ENCODE data around the gene GLDN. TPM values are rescaled to one million over a fixed set of nuclear protein-coding genes. Genes with fewer than 3 reads are reported as not detected.

The GLDN gene
- polyA plus RNA-seq, 1 donor from 2014 or later: 0.58 TPM

DNA sequence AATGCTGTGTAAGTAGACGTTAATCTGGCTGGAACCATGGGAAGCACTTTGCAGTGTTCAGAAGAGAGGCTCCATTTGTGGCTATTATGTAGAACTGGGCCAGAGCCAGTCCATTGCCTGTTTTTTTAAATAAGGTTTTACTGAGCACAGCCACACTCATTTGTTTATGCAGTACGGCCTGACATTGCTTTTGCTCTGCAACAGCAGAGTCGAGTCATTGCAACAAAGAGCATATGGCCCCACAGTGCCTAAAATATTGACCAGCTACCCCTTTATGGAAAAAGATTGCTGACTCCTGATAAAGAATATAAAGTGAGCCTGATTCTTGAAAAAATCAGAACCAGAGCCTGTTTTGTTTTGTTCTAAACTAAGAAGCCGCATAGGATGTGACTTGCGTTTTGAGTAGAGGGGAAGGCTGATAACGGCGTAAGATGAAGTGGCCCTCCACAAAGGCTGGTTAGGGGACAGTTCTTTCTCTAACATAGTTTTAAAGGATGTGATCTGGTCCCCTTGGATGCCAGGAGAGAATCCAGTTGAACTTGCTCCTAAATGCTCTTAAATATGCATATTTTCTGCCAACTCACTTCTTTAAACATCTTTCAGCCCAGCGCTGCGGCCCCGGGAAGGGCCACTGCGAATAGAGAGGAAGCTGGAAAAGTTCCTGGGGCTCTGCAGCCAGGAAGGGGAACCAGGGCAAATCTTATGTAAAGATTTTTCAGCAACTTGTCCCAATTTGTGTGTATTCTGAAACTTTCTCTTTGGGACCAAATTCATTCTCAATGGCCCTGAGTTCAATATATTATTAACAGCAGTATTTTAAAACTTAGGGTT lies 64.5 kb downstream of the GLDN start:
- Histone ChIP-seq H3K4me2 (ENCODE audit: low read length) (no peak overlapping the region), H3K79me2 (replicated peaks; ENCODE audit: insufficient read depth, low read length) (no peaks in the 10 kb centered on the region), H3K9me2 (ENCODE audit: insufficient read depth, low read length) (no peaks in the 10 kb centered on the region), H3K27me3 (ENCODE audit: insufficient read depth, low read depth, low read length) (no peaks in the 10 kb centered on the region), H4K20me1 (ENCODE audit: insufficient read depth) (no peaks in the 10 kb centered on the region), H3K4me3 (ENCODE audit: low read length) (no peak overlapping the region), H2AFZ (ENCODE audit: low read depth, low read length) (no peak overlapping the region), H3K36me3 (ENCODE audit: insufficient read depth, low read length) (no peaks in the 10 kb centered on the region), H3K27ac (ENCODE audit: low read length) (no peak overlapping the region), H3F3A (ENCODE audit: insufficient read depth, low read length, poor library complexity, severe bottlenecking) (no peaks in the 10 kb centered on the region), H3K9me3 (ENCODE audit: low read length) (no peaks in the 10 kb centered on the region), H3K9ac (ENCODE audit: low read length) (no peak overlapping the region)
- TF ChIP-seq, protein P1, sequence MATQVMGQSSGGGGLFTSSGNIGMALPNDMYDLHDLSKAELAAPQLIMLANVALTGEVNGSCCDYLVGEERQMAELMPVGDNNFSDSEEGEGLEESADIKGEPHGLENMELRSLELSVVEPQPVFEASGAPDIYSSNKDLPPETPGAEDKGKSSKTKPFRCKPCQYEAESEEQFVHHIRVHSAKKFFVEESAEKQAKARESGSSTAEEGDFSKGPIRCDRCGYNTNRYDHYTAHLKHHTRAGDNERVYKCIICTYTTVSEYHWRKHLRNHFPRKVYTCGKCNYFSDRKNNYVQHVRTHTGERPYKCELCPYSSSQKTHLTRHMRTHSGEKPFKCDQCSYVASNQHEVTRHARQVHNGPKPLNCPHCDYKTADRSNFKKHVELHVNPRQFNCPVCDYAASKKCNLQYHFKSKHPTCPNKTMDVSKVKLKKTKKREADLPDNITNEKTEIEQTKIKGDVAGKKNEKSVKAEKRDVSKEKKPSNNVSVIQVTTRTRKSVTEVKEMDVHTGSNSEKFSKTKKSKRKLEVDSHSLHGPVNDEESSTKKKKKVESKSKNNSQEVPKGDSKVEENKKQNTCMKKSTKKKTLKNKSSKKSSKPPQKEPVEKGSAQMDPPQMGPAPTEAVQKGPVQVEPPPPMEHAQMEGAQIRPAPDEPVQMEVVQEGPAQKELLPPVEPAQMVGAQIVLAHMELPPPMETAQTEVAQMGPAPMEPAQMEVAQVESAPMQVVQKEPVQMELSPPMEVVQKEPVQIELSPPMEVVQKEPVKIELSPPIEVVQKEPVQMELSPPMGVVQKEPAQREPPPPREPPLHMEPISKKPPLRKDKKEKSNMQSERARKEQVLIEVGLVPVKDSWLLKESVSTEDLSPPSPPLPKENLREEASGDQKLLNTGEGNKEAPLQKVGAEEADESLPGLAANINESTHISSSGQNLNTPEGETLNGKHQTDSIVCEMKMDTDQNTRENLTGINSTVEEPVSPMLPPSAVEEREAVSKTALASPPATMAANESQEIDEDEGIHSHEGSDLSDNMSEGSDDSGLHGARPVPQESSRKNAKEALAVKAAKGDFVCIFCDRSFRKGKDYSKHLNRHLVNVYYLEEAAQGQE (IDR thresholded peaks at IDR 0.05; ENCODE audit: borderline replicate concordance): no peak
- TF ChIP-seq POLR2AphosphoS5 (IDR thresholded peaks at IDR 0.05) (no peak), RAD21 (conservative IDR thresholded peaks at IDR 0.05) (no peak), EZH2 (IDR thresholded peaks at IDR 0.05; ENCODE audit: borderline replicate concordance, insufficient read depth, low read length, poor library complexity, severe bottlenecking) (no peak), TAF1 (IDR thresholded peaks at IDR 0.05; ENCODE audit: low read depth) (no peak), EP300 (conservative IDR thresholded peaks at IDR 0.05; ENCODE audit: poor library complexity, severe bottlenecking) (no peak), MXI1 (conservative IDR thresholded peaks at IDR 0.05; ENCODE audit: poor library complexity, severe bottlenecking) (no peak), SMC3 (conservative IDR thresholded peaks at IDR 0.05; ENCODE audit: poor library complexity) (no peak)
- TF ChIP-seq, protein P2, sequence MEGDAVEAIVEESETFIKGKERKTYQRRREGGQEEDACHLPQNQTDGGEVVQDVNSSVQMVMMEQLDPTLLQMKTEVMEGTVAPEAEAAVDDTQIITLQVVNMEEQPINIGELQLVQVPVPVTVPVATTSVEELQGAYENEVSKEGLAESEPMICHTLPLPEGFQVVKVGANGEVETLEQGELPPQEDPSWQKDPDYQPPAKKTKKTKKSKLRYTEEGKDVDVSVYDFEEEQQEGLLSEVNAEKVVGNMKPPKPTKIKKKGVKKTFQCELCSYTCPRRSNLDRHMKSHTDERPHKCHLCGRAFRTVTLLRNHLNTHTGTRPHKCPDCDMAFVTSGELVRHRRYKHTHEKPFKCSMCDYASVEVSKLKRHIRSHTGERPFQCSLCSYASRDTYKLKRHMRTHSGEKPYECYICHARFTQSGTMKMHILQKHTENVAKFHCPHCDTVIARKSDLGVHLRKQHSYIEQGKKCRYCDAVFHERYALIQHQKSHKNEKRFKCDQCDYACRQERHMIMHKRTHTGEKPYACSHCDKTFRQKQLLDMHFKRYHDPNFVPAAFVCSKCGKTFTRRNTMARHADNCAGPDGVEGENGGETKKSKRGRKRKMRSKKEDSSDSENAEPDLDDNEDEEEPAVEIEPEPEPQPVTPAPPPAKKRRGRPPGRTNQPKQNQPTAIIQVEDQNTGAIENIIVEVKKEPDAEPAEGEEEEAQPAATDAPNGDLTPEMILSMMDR (IDR thresholded peaks at IDR 0.05; ENCODE audit: poor library complexity, severe bottlenecking): no peak

DNA sequence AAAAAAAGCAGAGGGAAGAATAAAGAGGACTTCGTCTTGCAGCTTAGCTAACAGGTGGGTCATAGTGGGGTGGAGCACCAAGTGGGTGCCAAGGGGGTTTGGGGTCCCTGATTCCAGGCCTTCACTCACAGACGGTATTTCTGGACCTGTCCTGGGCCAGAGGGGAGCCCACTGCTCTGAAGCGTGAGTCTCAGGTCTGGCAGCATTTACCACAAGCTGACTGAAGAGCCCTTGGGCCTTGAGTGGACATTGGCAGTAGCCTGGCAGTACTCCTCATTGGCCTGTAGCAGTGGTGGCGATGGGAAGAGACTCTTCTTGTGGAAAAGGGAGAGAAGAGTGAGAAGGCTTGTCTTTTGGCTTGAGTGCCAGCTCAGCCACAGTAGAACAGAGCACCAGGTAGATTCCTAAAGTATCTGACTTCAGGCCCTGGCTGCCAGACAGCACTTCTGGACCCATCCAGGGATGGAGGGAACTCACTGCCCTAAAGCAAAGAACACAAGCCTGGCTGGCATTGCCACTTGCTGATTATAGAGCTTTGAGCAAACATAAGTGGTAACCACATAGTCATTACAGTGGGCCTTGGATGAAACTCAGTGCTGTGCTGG lies 72.9 kb downstream of the GLDN start:
- Histone ChIP-seq H3K79me2 (replicated peaks; ENCODE audit: insufficient read depth, low read length) (no peaks in the 10 kb centered on the region), H2AFZ (ENCODE audit: low read depth, low read length) (no peak overlapping the region), H3K27ac (ENCODE audit: low read length) (no peak overlapping the region), H3K9me2 (ENCODE audit: insufficient read depth, low read length) (no peaks in the 10 kb centered on the region), H3K9me3 (ENCODE audit: low read length) (no peaks in the 10 kb centered on the region), H3K36me3 (ENCODE audit: insufficient read depth, low read length) (no peaks in the 10 kb centered on the region), H3K4me2 (ENCODE audit: low read length) (no peak overlapping the region), H3K9ac (ENCODE audit: low read length) (no peak overlapping the region), H3K27me3 (ENCODE audit: insufficient read depth, low read depth, low read length) (no peaks in the 10 kb centered on the region), H4K20me1 (ENCODE audit: insufficient read depth) (no peaks in the 10 kb centered on the region), H3F3A (ENCODE audit: insufficient read depth, low read length, poor library complexity, severe bottlenecking) (no peaks in the 10 kb centered on the region), H3K4me3 (ENCODE audit: low read length) (no peak overlapping the region)
- TF ChIP-seq SMC3 (conservative IDR thresholded peaks at IDR 0.05; ENCODE audit: poor library complexity) (no peak), RAD21 (conservative IDR thresholded peaks at IDR 0.05) (no peak), EP300 (conservative IDR thresholded peaks at IDR 0.05; ENCODE audit: poor library complexity, severe bottlenecking) (no peak), POLR2AphosphoS5 (IDR thresholded peaks at IDR 0.05) (no peak), MXI1 (conservative IDR thresholded peaks at IDR 0.05; ENCODE audit: poor library complexity, severe bottlenecking) (no peak), TAF1 (IDR thresholded peaks at IDR 0.05; ENCODE audit: low read depth) (no peak), EZH2 (IDR thresholded peaks at IDR 0.05; ENCODE audit: borderline replicate concordance, insufficient read depth, low read length, poor library complexity, severe bottlenecking) (no peak)
- TF ChIP-seq, protein P1 (IDR thresholded peaks at IDR 0.05; ENCODE audit: borderline replicate concordance): no peak
- TF ChIP-seq, protein P2 (IDR thresholded peaks at IDR 0.05; ENCODE audit: poor library complexity, severe bottlenecking): no peak

Data from neural cell (in vitro differentiated cells).